ENCODE results near the gene ME3. TPM values are rescaled to one million over a fixed set of nuclear protein-coding genes. Genes with fewer than 3 reads are reported as not detected.

ME3 gene
- total RNA-seq, 1 donor from 2014 or later, result 10.3 TPM

DNA sequence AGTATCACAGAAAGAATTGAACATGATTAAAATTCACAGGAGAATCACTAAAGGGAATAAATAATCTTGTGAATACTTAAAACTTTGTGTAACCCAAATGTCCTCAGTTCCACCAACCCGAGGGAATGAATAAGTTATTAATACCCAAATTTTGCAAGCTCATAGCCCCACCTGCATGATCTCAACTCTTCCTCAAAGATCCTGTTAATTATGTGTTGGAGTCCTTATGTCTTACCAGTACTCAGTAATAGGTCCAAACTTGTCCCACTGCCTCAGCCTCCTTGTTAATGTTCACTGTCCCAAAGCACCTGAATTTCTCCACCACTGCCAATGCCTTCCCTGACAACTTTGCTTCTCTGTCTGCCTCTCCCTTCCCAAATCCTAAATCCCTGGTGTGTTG is 46.1 kb upstream of the ME3 start:
- DNase-seq (ENCODE audit: low read depth) (peak; percentile 44), FAIRE-seq (no peak)
- TF ChIP-seq, protein P1, sequence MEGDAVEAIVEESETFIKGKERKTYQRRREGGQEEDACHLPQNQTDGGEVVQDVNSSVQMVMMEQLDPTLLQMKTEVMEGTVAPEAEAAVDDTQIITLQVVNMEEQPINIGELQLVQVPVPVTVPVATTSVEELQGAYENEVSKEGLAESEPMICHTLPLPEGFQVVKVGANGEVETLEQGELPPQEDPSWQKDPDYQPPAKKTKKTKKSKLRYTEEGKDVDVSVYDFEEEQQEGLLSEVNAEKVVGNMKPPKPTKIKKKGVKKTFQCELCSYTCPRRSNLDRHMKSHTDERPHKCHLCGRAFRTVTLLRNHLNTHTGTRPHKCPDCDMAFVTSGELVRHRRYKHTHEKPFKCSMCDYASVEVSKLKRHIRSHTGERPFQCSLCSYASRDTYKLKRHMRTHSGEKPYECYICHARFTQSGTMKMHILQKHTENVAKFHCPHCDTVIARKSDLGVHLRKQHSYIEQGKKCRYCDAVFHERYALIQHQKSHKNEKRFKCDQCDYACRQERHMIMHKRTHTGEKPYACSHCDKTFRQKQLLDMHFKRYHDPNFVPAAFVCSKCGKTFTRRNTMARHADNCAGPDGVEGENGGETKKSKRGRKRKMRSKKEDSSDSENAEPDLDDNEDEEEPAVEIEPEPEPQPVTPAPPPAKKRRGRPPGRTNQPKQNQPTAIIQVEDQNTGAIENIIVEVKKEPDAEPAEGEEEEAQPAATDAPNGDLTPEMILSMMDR (IDR thresholded peaks at IDR 0.05; ENCODE audit: insufficient read depth, low read length, severe bottlenecking), result no peak
- Histone ChIP-seq H3K27me3 (ENCODE audit: control insufficient read depth, insufficient read depth, low read length) (no peaks in the 10 kb centered on the region), H3K36me3 (ENCODE audit: control insufficient read depth, insufficient read depth, low read length) (no peaks in the 10 kb centered on the region), H3K4me3 (ENCODE audit: low read depth, low read length) (no peak overlapping the region)

DNA sequence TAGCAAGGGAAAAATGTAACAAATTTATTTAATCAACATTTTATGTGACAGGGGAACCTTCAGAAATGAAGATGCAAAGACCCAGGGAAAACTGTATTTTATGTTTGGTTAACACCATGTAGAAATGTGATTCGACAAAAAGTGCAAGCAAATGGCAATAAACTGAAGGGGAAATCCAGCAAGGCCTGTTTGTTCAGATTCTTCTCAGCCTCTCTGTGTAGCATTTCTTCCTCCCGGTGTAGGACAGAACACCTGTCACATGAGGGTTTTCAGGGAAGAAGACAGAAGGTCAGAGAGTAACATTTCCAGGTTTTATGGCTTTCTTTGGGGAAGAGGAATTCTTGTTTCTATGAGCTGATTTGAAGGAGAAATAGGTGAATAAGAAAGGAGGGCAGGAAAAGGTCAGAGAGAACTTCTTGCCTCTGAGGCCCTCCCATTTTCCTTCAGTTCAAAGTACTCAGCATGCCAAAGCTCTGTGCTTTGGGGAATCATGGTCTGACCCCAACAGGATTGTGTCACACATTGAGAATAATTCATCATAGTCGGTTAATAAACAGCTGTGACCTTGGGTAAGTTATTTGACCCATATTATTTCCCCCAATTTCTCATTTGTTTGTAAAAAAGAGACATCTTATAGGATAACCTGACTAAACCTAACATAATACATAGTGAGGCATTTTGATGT is 45.5 kb upstream of the ME3 start:
- FAIRE-seq (no peak), DNase-seq (ENCODE audit: low read depth) (no peak)
- TF ChIP-seq, protein P1 (IDR thresholded peaks at IDR 0.05; ENCODE audit: insufficient read depth, low read length, severe bottlenecking), result no peak
- H3K36me3 ChIP-seq (ENCODE audit: control insufficient read depth, insufficient read depth, low read length), result no peaks in the 10 kb centered on the region
- no peak overlapping the region for H3K4me3 ChIP-seq (ENCODE audit: low read depth, low read length)
- no peaks in the 10 kb centered on the region for H3K27me3 ChIP-seq (ENCODE audit: control insufficient read depth, insufficient read depth, low read length)

DNA sequence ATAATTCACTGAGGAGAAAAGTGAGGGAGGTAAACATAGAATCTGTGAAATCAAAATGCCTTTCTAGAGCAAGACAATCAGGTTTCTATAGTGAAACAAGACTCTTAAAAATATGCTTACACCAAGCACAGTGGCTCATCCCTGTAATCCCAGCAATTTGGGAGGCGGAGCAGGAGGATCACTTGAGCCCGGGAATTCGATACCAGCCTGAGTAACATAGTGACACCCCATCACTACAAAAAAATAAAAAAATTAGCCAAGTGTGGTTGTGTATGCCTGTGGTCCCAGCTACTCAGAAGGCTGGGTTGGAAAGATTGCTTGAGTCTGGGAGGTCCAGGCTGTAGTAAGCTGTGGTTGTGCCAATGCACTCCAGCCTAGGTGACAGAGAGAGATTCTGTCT is 43.2 kb upstream of the ME3 start:
- no peak for FAIRE-seq
- no peaks in the 10 kb centered on the region for H3K27me3 ChIP-seq (ENCODE audit: control insufficient read depth, insufficient read depth, low read length)
- no peak for DNase-seq (ENCODE audit: low read depth)
- TF ChIP-seq, protein P1 (IDR thresholded peaks at IDR 0.05; ENCODE audit: insufficient read depth, low read length, severe bottlenecking), result no peak
- no peaks in the 10 kb centered on the region for H3K36me3 ChIP-seq (ENCODE audit: control insufficient read depth, insufficient read depth, low read length)
- H3K4me3 ChIP-seq (ENCODE audit: low read depth, low read length), result no peak overlapping the region

DNA sequence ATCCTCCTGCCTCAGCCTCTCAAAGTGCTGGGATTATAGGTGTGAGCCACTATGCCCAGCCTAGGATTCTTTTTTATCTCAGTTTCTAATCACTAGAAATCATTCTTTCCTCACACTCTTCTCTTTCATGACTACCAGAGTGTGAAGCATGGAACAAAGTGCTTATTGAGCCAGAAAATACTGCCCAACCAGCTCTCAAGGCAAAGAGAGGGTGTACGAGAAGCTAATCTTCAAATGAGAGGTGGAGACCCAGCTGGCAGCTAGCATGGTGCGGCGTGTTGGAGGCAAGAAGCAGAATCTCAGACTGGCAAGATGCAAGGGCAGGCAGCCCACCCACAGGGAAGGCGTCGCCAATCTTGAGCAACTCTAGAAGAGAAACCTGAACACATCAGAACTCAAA is 41.1 kb upstream of the ME3 start:
- Histone ChIP-seq H3K36me3 (ENCODE audit: control insufficient read depth, insufficient read depth, low read length) (no peaks in the 10 kb centered on the region), H3K27me3 (ENCODE audit: control insufficient read depth, insufficient read depth, low read length) (no peaks in the 10 kb centered on the region), H3K4me3 (ENCODE audit: low read depth, low read length) (no peak overlapping the region)
- no peak for DNase-seq (ENCODE audit: low read depth)
- FAIRE-seq, result no peak
- TF ChIP-seq, protein P1 (IDR thresholded peaks at IDR 0.05; ENCODE audit: insufficient read depth, low read length, severe bottlenecking), result no peak

DNA sequence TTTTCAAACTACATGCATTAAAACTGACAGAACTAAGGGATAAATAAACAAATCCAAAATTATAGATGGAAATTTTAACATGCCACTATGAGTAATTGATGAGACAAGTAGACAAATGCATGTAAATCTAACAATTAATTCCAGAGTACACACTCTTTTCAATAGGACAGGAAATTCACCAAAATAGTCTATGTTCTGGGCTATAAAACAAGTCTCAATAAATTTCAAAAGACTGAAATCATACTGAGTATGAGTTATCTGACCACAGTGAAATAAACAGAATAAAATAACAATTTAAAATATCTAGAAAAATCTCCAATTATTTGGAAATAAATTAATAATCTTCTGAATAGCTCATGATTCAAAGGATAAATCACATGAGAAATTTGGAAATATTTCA is 38.5 kb upstream of the ME3 start:
- FAIRE-seq (no peak), DNase-seq (ENCODE audit: low read depth) (no peak)

More for the DNA sequence above, 38.5 kb upstream of the ME3 start:
- TF ChIP-seq, protein P1 (IDR thresholded peaks at IDR 0.05; ENCODE audit: insufficient read depth, low read length, severe bottlenecking), result no peak
- Histone ChIP-seq H3K4me3 (ENCODE audit: low read depth, low read length) (no peak overlapping the region), H3K36me3 (ENCODE audit: control insufficient read depth, insufficient read depth, low read length) (no peaks in the 10 kb centered on the region), H3K27me3 (ENCODE audit: control insufficient read depth, insufficient read depth, low read length) (no peaks in the 10 kb centered on the region)

Data from bronchial epithelial cell (primary cell).